ENCODE data around the gene TAF4B.
"Not testable (repeated sequence)": the region's sequence is repeated elsewhere in the genome, so short reads cannot be mapped to it uniquely, and the experiment has no call there.

The TAF4B gene

DNA sequence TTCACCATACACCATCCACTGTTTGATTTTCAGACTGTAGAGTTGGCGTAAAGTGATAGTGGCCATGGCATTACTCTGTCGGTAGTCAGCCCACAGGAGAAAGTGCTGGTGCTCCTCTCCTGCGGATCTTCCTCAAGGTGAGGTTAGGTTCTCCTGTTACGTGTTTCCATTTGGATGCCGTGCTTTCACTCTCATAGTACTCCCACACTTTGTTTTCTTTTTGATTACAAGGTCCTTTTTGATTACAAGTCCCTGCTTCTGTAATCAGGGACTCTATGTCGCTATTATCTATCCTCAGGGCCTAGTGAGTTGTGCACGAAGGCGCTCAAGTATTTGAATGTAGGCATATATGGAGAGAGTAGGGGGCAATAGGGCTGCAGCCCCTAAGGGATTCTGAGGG is 4.3 kb downstream of the TAF4B start:
- DNase-seq (ENCODE audit: extremely low read depth in 1 of 2, low read depth in 1 of 2) = no peak

- DNase-seq (ENCODE audit: extremely low read depth in 1 of 2, low read depth in 1 of 2) = no peak
Measured at GRCh38 chr18:26233208-26233607, 7.0 kb downstream of the TAF4B start.

GRCh38 chr18:26237363-26237762 is 11.1 kb downstream of the TAF4B start:
- not testable (repeated sequence) for DNase-seq (ENCODE audit: extremely low read depth in 1 of 2, low read depth in 1 of 2)

DNA sequence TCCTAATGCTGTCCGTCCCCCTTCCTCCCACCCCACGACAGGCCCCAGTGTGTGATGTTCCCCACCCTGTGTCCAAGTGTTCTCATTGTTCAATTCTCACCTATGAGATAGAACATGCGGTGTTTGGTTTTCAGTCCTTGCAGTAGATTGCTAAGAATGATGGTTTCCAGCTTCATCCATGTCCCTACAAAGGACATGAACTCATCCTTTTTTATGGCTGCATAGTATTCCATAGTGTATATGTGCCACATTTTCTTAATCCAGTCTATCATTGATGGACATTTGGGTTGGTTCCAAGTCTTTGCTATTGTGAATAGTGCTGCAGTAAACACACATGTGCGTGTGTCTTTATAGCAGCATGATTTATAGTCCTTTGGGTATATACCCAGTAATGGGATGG is 12.5 kb downstream of the TAF4B start:
- DNase-seq (ENCODE audit: extremely low read depth in 1 of 2, low read depth in 1 of 2) = not testable (repeated sequence)

DNA sequence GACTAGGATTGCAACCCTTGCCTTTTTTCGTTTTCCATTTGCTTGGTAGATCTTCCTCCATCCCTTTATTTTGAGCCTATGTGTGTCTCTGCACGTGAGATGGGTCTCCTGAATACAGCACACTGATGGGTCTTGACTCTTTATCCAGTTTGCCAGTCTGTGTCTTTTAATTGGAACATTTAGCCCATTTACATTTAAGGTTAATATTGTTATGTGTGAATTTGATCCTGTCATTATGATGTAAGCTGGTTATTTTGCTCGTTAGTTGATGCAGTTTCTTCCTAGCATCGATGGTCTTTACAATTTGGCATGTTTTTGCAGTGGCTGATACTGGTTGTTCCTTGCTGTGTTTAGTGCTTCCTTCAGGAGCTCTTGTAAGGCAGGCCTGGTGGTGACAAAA is 16.1 kb downstream of the TAF4B start:
- DNase-seq (ENCODE audit: extremely low read depth in 1 of 2, low read depth in 1 of 2) = not testable (repeated sequence)

GRCh38 chr18:26245434-26245833 is 19.2 kb downstream of the TAF4B start:
- DNase-seq (ENCODE audit: extremely low read depth in 1 of 2, low read depth in 1 of 2) = not testable (repeated sequence)

DNA sequence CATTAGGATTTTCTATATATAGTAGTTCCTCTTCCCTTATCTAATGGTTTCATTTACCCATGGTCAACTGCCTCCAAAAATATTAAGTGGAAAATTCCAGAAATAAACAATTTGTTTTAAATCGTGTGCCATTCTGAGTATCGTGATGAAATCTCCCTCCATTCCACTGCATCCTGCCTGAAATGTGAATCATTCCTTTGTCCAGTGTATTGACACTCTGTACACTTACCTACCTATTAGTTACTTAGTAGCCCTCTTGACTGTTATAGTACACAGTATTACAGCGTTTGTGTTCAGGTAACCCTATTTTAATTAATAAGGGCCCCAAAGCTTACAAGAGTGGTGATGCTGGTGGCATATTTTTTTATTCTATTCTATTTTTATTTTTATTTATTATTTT is 26.2 kb downstream of the TAF4B start:
- DNase-seq (ENCODE audit: extremely low read depth in 1 of 2, low read depth in 1 of 2) = no peak

DNA sequence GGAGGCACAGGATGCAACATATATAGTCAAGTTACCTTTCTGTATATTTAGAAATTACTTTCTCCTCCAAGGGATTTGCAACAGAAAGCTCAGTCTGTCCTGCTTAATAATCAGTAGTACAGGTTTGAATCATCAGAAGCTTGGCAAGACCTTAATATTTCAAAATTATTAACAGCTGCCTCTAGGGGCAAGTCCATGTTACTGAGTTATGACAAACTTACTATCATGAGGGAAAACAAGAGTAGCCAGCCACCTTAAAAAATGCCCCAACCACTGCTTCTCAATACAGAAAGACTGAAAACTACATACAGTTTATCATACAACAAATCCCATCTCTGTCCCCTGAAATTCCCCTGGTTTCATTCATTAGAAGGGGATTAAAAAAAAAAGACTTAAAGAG is 28.6 kb downstream of the TAF4B start:
- DNase-seq (ENCODE audit: extremely low read depth in 1 of 2, low read depth in 1 of 2) = not testable (repeated sequence)

- no peak for DNase-seq (ENCODE audit: extremely low read depth in 1 of 2, low read depth in 1 of 2)
Measured at GRCh38 chr18:26255695-26256622, 29.7 kb downstream of the TAF4B start.

GRCh38 chr18:26258711-26259110 is 32.5 kb downstream of the TAF4B start:
- DNase-seq (ENCODE audit: extremely low read depth in 1 of 2, low read depth in 1 of 2) = no peak

DNA sequence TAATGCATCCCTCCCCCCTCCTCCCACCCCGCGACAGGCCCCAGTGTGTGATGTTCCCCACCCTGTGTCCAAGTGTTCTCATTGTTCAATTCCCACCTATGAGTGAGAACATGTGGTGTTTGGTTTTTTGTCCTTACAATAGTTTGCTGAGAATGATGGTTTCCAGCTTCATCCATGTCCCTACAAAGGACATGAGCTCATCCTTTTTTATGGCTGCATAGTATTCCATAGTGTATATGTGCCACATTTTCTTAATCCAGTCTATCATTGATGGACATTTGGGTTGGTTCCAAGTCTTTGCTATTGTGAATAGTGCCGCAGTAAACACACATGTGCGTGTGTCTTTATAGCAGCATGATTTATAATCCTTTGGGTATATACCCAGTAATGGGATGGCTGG is 33.2 kb downstream of the TAF4B start:
- DNase-seq (ENCODE audit: extremely low read depth in 1 of 2, low read depth in 1 of 2) = not testable (repeated sequence)

DNA sequence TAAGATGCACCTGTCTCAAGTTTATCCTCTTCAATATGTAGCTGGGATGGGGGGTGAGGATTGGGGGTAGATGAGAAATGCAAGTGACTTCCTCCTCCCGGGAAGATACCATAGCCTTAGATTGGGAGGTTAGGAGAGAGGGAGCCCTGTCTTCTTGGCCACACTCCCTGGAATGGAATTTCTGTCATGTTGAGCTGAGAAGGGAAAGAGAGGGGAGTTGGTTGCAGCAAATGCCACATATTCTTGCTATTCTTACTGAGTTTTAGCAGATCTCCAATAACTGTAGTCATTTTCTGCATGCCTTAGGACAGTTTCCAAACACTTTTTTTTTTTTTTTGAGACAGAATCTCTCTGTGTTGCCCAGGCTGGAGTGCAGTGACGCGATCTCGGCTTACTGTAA is 35.9 kb downstream of the TAF4B start:
- no peak for DNase-seq (ENCODE audit: extremely low read depth in 1 of 2, low read depth in 1 of 2)

DNA sequence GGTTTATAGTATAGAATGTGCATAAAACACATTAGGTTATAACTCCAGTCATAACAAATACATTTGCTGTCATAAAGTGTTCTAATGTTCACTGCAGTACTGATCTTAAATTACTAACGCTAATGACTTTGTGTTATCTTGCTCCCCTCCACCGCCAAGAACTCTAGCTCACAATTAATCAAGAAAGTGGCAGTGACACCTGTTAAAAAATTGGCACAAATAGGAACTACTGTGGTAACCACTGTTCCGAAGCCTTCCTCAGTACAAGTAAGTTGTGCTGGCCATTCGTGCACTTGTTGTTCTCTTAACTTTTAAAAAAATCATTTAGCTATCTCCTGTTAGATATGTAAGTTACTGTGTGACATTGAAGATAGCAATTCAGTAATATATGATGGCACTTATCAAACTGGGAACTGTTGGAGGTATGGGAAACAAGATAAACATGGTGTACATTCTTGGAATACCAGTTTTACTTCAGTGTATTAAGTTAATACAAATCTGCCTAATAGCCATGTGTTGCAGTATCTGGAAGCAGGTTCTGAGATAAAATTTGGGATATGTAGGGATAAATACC is 41.2 kb downstream of the TAF4B start:
- DNase-seq (ENCODE audit: extremely low read depth in 1 of 2, low read depth in 1 of 2) = no peak

DNA sequence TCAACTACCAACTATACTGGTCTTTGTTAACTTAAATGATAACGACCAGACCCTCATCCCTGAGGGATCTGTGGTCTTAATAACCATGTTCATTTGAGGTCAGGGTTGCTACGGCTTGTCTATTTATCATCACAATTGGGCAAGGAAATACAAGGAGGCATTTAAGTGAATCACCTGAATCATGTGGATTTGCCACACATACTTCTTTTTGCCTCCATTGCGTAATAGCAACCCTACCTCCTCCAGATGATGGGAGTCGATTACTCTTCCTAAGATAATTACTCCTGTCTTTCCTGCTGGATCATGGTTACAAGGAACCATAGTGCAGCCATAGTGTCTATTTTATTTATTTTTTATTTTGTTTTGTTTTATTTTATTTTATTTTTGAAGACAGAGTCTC is 42.2 kb downstream of the TAF4B start:
- DNase-seq (ENCODE audit: extremely low read depth in 1 of 2, low read depth in 1 of 2) = no peak

DNA sequence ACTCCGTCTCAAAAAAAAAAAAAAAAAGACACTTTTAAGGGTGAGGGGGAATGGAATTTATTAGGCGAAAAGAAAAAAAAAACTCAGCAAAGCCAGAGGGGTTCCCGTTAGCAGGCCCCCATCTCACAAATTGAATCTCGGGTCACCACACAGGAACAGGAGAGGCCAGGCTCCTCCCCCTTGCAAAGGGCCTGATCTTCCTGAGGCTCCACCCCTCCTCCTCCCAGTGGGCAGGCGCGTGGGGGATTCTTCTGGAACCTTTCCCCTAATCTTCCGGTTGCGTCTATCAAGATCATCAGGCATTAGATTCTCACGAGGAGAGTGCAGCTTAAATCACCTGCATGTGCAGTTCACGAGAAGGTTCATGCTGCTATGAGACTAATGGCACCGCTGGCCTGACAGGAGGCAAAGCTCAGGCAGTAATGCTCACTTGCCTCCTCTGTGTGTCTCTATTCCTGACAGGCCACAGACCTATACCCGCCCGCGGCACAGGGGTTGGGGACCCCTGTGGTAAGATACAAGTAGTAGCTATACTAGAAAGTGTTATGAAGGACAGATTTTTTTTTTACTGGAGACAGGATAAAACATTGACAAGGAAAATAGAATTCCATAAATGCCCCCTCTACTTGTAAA is 45.8 kb downstream of the TAF4B start:
- no peak for DNase-seq (ENCODE audit: extremely low read depth in 1 of 2, low read depth in 1 of 2)

DNA sequence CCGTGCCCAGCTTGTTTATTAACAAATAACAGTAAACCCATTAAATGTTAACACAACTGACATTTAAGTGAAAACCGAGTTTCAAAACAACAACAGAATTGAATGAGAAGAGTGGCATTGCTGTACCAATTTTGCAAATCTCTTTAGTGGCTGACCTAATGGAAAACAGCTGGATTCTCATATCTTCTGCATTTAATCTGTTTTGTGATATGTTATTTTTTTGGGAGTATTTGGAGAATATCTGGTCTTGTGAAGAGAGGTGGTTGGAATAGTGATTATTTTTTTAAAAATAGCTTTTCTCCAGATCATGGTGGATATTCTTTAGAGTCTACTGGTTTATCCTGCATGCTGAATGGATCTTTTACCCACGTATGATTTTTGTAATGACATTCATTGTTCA is 51.1 kb downstream of the TAF4B start:
- no peak for DNase-seq (ENCODE audit: extremely low read depth in 1 of 2, low read depth in 1 of 2)

DNA sequence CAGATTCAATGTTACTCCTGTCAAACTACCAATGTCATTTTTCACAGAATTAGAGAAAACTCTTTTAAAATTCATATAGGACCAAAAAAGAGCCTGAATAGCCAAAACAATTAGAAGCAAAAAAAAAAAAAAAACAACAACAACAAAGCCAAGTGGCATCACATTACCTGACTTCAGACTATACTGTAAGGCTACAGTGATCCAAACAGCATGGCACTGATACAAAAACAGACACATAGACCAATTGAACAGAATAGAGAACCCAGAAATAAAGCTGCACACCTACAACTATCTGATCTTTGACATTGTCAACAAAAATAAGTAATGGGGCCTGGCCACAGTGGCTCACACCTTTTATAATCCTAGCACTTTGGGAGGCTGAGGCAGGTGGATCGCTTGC is 53.2 kb downstream of the TAF4B start:
- no peak for DNase-seq (ENCODE audit: extremely low read depth in 1 of 2, low read depth in 1 of 2)

DNA sequence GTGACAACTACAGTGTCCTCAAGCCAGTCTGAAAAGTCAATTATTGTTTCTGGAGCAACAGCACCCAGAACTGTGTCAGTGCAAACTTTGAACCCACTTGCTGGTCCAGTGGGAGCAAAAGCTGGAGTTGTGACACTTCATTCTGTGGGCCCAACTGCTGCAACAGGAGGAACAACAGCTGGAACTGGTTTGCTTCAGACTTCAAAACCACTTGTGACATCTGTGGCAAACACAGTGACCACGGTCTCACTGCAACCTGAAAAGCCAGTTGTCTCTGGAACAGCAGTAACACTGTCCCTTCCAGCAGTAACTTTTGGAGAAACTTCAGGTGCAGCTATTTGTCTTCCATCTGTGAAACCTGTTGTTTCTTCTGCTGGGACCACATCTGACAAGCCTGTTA is 59.8 kb downstream of the TAF4B start:
- no peak for DNase-seq (ENCODE audit: extremely low read depth in 1 of 2, low read depth in 1 of 2)

GRCh38 chr18:26287644-26288043 is 61.4 kb downstream of the TAF4B start:
- no peak for DNase-seq (ENCODE audit: extremely low read depth in 1 of 2, low read depth in 1 of 2)

DNA sequence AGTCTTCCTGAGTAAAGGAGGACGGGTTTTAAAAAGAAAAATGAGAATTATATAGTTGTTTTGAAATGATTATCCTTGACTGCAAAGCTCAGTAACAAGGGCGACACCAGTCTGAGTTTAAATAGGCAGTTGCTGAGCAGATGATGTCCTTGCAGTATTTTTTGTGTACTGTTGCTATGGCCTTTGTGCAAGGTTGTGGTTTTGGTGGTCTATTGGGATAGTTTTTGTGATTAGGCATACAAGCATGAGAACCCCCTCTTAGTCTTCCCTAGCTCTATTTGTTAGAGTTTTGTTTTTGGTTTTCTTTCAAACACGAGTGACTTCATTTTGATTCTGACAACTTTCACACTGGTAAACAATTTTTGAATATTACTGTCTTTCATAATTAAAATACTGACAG is 64.1 kb downstream of the TAF4B start:
- no peak for DNase-seq (ENCODE audit: extremely low read depth in 1 of 2, low read depth in 1 of 2)

DNA sequence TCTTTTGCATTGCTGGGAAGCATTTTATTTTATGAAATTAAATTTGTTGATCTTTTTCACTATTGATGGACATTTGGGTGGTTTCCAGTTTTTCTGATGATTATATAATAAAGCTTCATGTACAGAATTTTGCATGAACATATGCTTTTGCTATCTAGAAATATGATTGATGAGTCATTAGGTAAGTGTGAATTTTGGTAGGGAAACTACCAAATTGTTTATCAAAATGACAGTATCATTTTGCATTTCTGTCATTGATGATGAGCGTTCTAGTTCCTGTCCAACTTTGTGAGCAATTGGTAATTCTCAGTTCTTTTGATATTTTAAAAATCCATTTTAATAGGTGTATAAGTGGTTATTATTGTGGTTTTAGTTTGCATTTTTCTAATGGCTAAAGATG is 67.7 kb downstream of the TAF4B start:
- no peak for DNase-seq (ENCODE audit: extremely low read depth in 1 of 2, low read depth in 1 of 2)

GRCh38 chr18:26298107-26298506 is 71.9 kb downstream of the TAF4B start:
- DNase-seq (ENCODE audit: extremely low read depth in 1 of 2, low read depth in 1 of 2) = no peak
